K562 (cell line): ENCODE measurements around the gene NAA38. TPM values are rescaled to one million over a fixed set of nuclear protein-coding genes. Genes with fewer than 3 reads are reported as not detected.

Experiments
- E2F3 ChIP-seq: fragments of 250-450 bp; sonication (Bioruptor Pico); IDR thresholded peaks from 2 replicates; pipeline ENCODE4 v1.4.0; 2020; ENCODE audit warnings: mild to moderate bottlenecking
- E2F8 ChIP-seq: fragments of 450-650 bp; IDR thresholded peaks from 2 replicates; pipeline ENCODE4 v1.7.1; 2018; ENCODE audit warnings: mild to moderate bottlenecking, low read depth; ENCODE audit not compliant: partially characterized antibody
- ETV1 ChIP-seq: fragments of 450-650 bp; conservative IDR thresholded peaks from 2 replicates; pipeline ENCODE4 v1.6.1; 2016; ENCODE audit warnings: missing genetic modification characterization, control low read depth, low read depth, missing compliant biosample characterization
- FOXA1 ChIP-seq: fragments of 450-650 bp; IDR thresholded peaks from 2 replicates; pipeline ENCODE4 v1.6.1; 2016; ENCODE audit warnings: mild to moderate bottlenecking, borderline replicate concordance
- GTF2F1 ChIP-seq: IDR thresholded peaks from 2 replicates; pipeline ENCODE4 v1.6.1; 2011; ENCODE audit warnings: low read depth, low read length, improper control_type of control experiment
- HDGF ChIP-seq: fragments of 450-650 bp; IDR thresholded peaks from 2 replicates; pipeline ENCODE4 v1.6.1; 2016
- IFI16 ChIP-seq: fragments of 250-450 bp; sonication (Bioruptor Pico); IDR thresholded peaks from 2 replicates; pipeline ENCODE4 v2.1.2; 2022; ENCODE audit warnings: mild to moderate bottlenecking, inconsistent platforms
- MAFK ChIP-seq: IDR thresholded peaks from 2 replicates; pipeline ENCODE4 v1.6.1; 2011; ENCODE audit warnings: low read length, improper control_type of control experiment
- MCM2 ChIP-seq: fragments of 450-650 bp; IDR thresholded peaks from 2 replicates; pipeline ENCODE4 v1.6.1; 2017; ENCODE audit warnings: low read depth, mild to moderate bottlenecking
- MCM7 ChIP-seq, 2 experiments: fragments of 450-650 bp; IDR thresholded peaks; 2 replicates each; pipeline ENCODE4 v1.6.1; 2016 to 2018
- NR2C1 ChIP-seq, 2 experiments: fragments of 450-650 bp; IDR thresholded peaks; 2 replicates each; pipeline ENCODE4 v1.6.1; 2017; ENCODE audit warnings: mild to moderate bottlenecking in 2 of 2, antibody characterized with exemption in 1 of 2, inconsistent platforms in 1 of 2, missing compliant biosample characterization in 1 of 2, missing genetic modification characterization in 1 of 2
- PHB ChIP-seq: fragments of 250-450 bp; sonication (Bioruptor Pico); IDR thresholded peaks from 2 replicates; pipeline ENCODE4 v1.5.0; 2021
- PKNOX1 ChIP-seq: fragments of 450-650 bp; IDR thresholded peaks from 2 replicates; pipeline ENCODE4 v1.6.1; 2016
- SMARCE1 ChIP-seq: fragments of 450-650 bp; IDR thresholded peaks from 2 replicates; pipeline ENCODE4 v1.7.1; 2016; ENCODE audit warnings: mild to moderate bottlenecking
- ZBTB12 ChIP-seq: fragments of 250-450 bp; sonication (Bioruptor Pico); IDR thresholded peaks from 2 replicates; pipeline ENCODE4 v1.4.0; 2020
- ZNF316 ChIP-seq: fragments of 450-650 bp; IDR thresholded peaks from 2 replicates; pipeline ENCODE4 v1.6.1; 2016
- ZNF609 ChIP-seq: sonication (generic); formaldehyde crosslinking; IDR thresholded peaks from 2 replicates; pipeline ENCODE4 v1.8.1; 2023; ENCODE audit warnings: missing genetic modification reagents, mild to moderate bottlenecking, borderline replicate concordance
- ZNF707 ChIP-seq: fragments of 250-450 bp; sonication (Bioruptor Pico); conservative IDR thresholded peaks from 2 replicates; pipeline ENCODE4 v1.8.0; 2022; ENCODE audit warnings: inconsistent platforms, mild to moderate bottlenecking, moderate library complexity
- ZNF778 ChIP-seq: fragments of 450-650 bp; formaldehyde crosslinking; IDR thresholded peaks from 2 replicates; pipeline ENCODE4 v1.4.0; 2020; ENCODE audit warnings: mild to moderate bottlenecking, moderate library complexity
- polyA plus RNA-seq, 8 experiments: library from polyadenylated mRNA; depleted of rRNA in 4 of 8; stranded (reverse) in 5 of 8; unstranded in 3 of 8; fragments of >200 nt; fragmentation: Nextera tagmentation in 2 of 8; fragmentation: Illumina TruSeq in 1 of 8; extraction: Ambion mirVana in 2 of 8; extraction: Trizol in 1 of 8; gene quantifications; 2 replicates each; pipeline versions ENCODE4 v1.2.1 to v1.2.3, GENCODE V29; 2011 to 2014; ENCODE audit warnings: inconsistent platforms in 1 of 8, missing spikeins in 1 of 8
- total RNA-seq, 7 experiments: library from RNA; depleted of rRNA in 6 of 7; stranded (reverse); fragments of >200 nt in 6 of 7; fragmentation: Illumina TruSeq in 2 of 7; extraction: Trizol in 2 of 7; gene quantifications; 2 replicates each; pipeline versions ENCODE4 v1.2.1 to v1.2.3, GENCODE V29; 2011 to 2021; ENCODE audit warnings: low replicate concordance in 1 of 7

Gene NAA38
- total and polyA plus RNA-seq, 9 of the 15 experiments (the other 6 are each of a cell fraction or from before 2014, with no cell fraction given) = 16.4 to 99.8 (median 57.3) TPM

GRCh38 chr17:7856811-7857712, at the start of gene NAA38 (continued):
- no peak for TF ChIP-seq ZNF609
- TF ChIP-seq FOXA1 = no peak
- TF ChIP-seq NR2C1 (IDR thresholded peaks at IDR 0.05) = no peak
- TF ChIP-seq NR2C1 (tag; IDR thresholded peaks at IDR 0.05) = peak; percentile 47; the same call in 1 of the 2 replicates
- no peak for TF ChIP-seq GTF2F1
- no peak for TF ChIP-seq PHB (CRISPR knock-in tag)
- no peak for TF ChIP-seq HDGF
- TF ChIP-seq IFI16 (CRISPR knock-in tag) = no peak
- peak; percentile 34; the same call in 1 of the 2 replicates for TF ChIP-seq ETV1 (tag)
- TF ChIP-seq ZNF316 = peak; percentile 46
- TF ChIP-seq E2F8 = no peak
- TF ChIP-seq E2F3 (CRISPR knock-in tag) = no peak
- no peak for TF ChIP-seq ZBTB12 (CRISPR knock-in tag)
- no peak for TF ChIP-seq MCM7 (IDR thresholded peaks at IDR 0.05)
- TF ChIP-seq PKNOX1 = peak; percentile 71; the same call in 1 of the 2 replicates
- no peak for TF ChIP-seq ZNF707
- TF ChIP-seq ZNF778 (CRISPR knock-in tag) = no peak
- 0 out of 2 replicates have a peak, but pooled peaks have one; percentile 34 for TF ChIP-seq SMARCE1
- no peak for TF ChIP-seq MCM2
- TF ChIP-seq MAFK = 0 out of 2 replicates have a peak, but pooled peaks have one; percentile 3
